RCC 7860 (cell line): ENCODE measurements around the gene TSPAN33.
A peak's percentile ranks its signal among the peaks of the same experiment; 100 is the strongest.
"Not testable (repeated sequence)": the region's sequence is repeated elsewhere in the genome, so short reads cannot be mapped to it uniquely, and the experiment has no call there.

ENCODE experiments used
- DNase-seq: peaks from one replicate; pipeline ENCODE4 v3.0.0-alpha.2; 2015; ENCODE audit warnings: low spot score
- FAIRE-seq: peaks from 2 replicates; lab custom pipeline; 2012; peaks lifted over from hg19 to GRCh38; lab: Jason Lieb, UNC

Gene TSPAN33

GRCh38 chr7:129144095-129144833, at the start of gene TSPAN33:
Gene TSPAN33 (plus strand): TSS chr7:129144707. CDS start chr7:129144981, 274 bp downstream.
- peak; percentile 48 for DNase-seq
- FAIRE-seq: no peak

GRCh38 chr7:129095258-129095657, 49.2 kb upstream of the TSPAN33 start:
- DNase-seq (no peak), FAIRE-seq (no peak)

GRCh38 chr7:129098409-129099084, 46.0 kb upstream of the TSPAN33 start:
- DNase-seq (no peak), FAIRE-seq (no peak)

- DNase-seq: peak; percentile 21
These were observed 43.7 kb upstream of the TSPAN33 start for GRCh38 chr7:129100827-129101166.

GRCh38 chr7:129101746-129102145, 42.8 kb upstream of the TSPAN33 start:
- FAIRE-seq (no peak), DNase-seq (no peak)

More at GRCh38 chr7:129100827-129101166, 43.7 kb upstream of the TSPAN33 start:
- FAIRE-seq: peak; percentile 94

- no peak for DNase-seq
- FAIRE-seq: peak; percentile 71
These were observed 40.8 kb upstream of the TSPAN33 start for GRCh38 chr7:129103561-129104324.

GRCh38 chr7:129108581-129108980, 35.9 kb upstream of the TSPAN33 start:
- DNase-seq (peak; percentile 64), FAIRE-seq (peak; percentile 49)

GRCh38 chr7:129110258-129110981, 34.1 kb upstream of the TSPAN33 start:
- no peak for DNase-seq
- no peak for FAIRE-seq

GRCh38 chr7:129110982-129111376, 33.5 kb upstream of the TSPAN33 start:
- FAIRE-seq (no peak), DNase-seq (no peak)

- DNase-seq: no peak
- FAIRE-seq: no peak
These were observed 28.8 kb upstream of the TSPAN33 start for GRCh38 chr7:129115676-129116075.

- no peak for DNase-seq
- no peak for FAIRE-seq
These were observed 26.3 kb upstream of the TSPAN33 start for GRCh38 chr7:129118182-129118581.

- FAIRE-seq (no peak), DNase-seq (no peak)
These were observed 25.5 kb upstream of the TSPAN33 start for GRCh38 chr7:129118976-129119375.

GRCh38 chr7:129121501-129122077, 22.9 kb upstream of the TSPAN33 start:
- FAIRE-seq, DNase-seq: not testable (repeated sequence)

- DNase-seq: peak; percentile 73
- peak; percentile 94 for FAIRE-seq
These were observed 22.3 kb upstream of the TSPAN33 start for GRCh38 chr7:129122078-129122750.

- no peak for FAIRE-seq
- DNase-seq: peak; percentile 43
These were observed 21.6 kb upstream of the TSPAN33 start for GRCh38 chr7:129122751-129123509.

GRCh38 chr7:129123510-129123857, 21.0 kb upstream of the TSPAN33 start:
- DNase-seq: no peak

GRCh38 chr7:129126314-129126713, 18.2 kb upstream of the TSPAN33 start:
- FAIRE-seq: no peak

More at GRCh38 chr7:129123510-129123857, 21.0 kb upstream of the TSPAN33 start:
- no peak for FAIRE-seq

GRCh38 chr7:129127154-129127553, 17.4 kb upstream of the TSPAN33 start:
- FAIRE-seq: no peak

More at GRCh38 chr7:129126314-129126713, 18.2 kb upstream of the TSPAN33 start:
- no peak for DNase-seq

GRCh38 chr7:129127601-129128000, 16.9 kb upstream of the TSPAN33 start:
- DNase-seq (no peak), FAIRE-seq (no peak)

More at GRCh38 chr7:129127154-129127553, 17.4 kb upstream of the TSPAN33 start:
- no peak for DNase-seq
